Neuronal stem cell (in vitro differentiated cells): ENCODE results near the gene BOD1.

ENCODE experiments used
- DNase-seq: peaks from one replicate; pipeline ENCODE4 v3.0.0-alpha.2; 2013; ENCODE audit warnings: low spot score
- H2AFZ ChIP-seq: one replicate; pipeline ENCODE4 v1.6.1; 2013; ENCODE audit warnings: mild to moderate bottlenecking, low read length, inconsistent platforms
- H2AK5ac ChIP-seq: 2 replicates; pipeline ENCODE4 v1.6.1; 2013; ENCODE audit warnings: low read depth, mild to moderate bottlenecking, inconsistent platforms, low read length, moderate library complexity, mixed read lengths
- H2BK120ac ChIP-seq: 2 replicates; pipeline ENCODE4 v1.6.1; 2013; ENCODE audit warnings: low read depth, mild to moderate bottlenecking, inconsistent platforms, low read length, moderate library complexity, mixed read lengths
- H2BK12ac ChIP-seq: one replicate; pipeline ENCODE4 v1.6.1; 2013; ENCODE audit warnings: low read length, inconsistent platforms
- H2BK15ac ChIP-seq: 2 replicates; pipeline ENCODE4 v1.6.1; 2013; ENCODE audit warnings: mild to moderate bottlenecking, low read length, inconsistent platforms, mixed read lengths
- H2BK5ac ChIP-seq: one replicate; pipeline ENCODE4 v1.6.1; 2013; ENCODE audit warnings: inconsistent platforms, mild to moderate bottlenecking, low read length, moderate library complexity
- H3K14ac ChIP-seq: one replicate; pipeline ENCODE4 v1.6.1; 2013; ENCODE audit warnings: low read length, inconsistent platforms
- H3K18ac ChIP-seq: 2 replicates; pipeline ENCODE4 v1.6.1; 2013; ENCODE audit warnings: low read length, inconsistent platforms
- H3K23ac ChIP-seq: 2 replicates; pipeline ENCODE4 v1.6.1; 2013; ENCODE audit warnings: low read depth, mild to moderate bottlenecking, mixed read lengths, low read length, inconsistent platforms; ENCODE audit not compliant: poor library complexity
- H3K27ac ChIP-seq: replicated peaks from 3 replicates; pipeline ENCODE4 v1.5.1; 2013; ENCODE audit warnings: low read length, inconsistent platforms
- H3K27me3 ChIP-seq, 3 experiments: 2 replicates each; pipeline ENCODE4 v1.6.1; 2013; ENCODE audit warnings: low read length in 3 of 3, mild to moderate bottlenecking in 2 of 3, inconsistent platforms in 1 of 3, low read depth in 1 of 3, mixed read lengths in 1 of 3, moderate library complexity in 1 of 3; ENCODE audit not compliant: control insufficient read depth in 3 of 3, insufficient read depth in 3 of 3
- H3K36me3 ChIP-seq, 2 donors: replicated peaks in 1 of 2; 2 replicates each; pipeline ENCODE4 v1.6.1; 2013; ENCODE audit warnings: low read length in 2 of 2; ENCODE audit not compliant: control insufficient read depth in 2 of 2, insufficient read depth in 2 of 2
- H3K4ac ChIP-seq: 2 replicates; pipeline ENCODE4 v1.6.1; 2013; ENCODE audit warnings: inconsistent platforms, mild to moderate bottlenecking, low read length, moderate library complexity
- H3K4me1 ChIP-seq, 2 donors: 1 replicate in 1 of 2; 2 replicates in 1 of 2; pipeline ENCODE4 v1.6.1; 2013; ENCODE audit warnings: low read length in 2 of 2, low read depth in 1 of 2; ENCODE audit not compliant: control insufficient read depth in 2 of 2, insufficient read depth in 1 of 2
- H3K4me2 ChIP-seq: one replicate; pipeline ENCODE4 v1.6.1; 2013; ENCODE audit warnings: mild to moderate bottlenecking, low read length, inconsistent platforms; ENCODE audit not compliant: insufficient read depth, poor library complexity, severe bottlenecking
- H3K4me3 ChIP-seq, 2 donors: 2 replicates each; pipeline ENCODE4 v1.5.1; 2013; ENCODE audit warnings: low read length in 2 of 2, mild to moderate bottlenecking in 2 of 2, inconsistent platforms in 1 of 2, moderate library complexity in 1 of 2
- H3K79me1 ChIP-seq: one replicate; pipeline ENCODE4 v1.6.1; 2013; ENCODE audit warnings: low read depth, mild to moderate bottlenecking, inconsistent platforms, low read length, moderate library complexity
- H3K9ac ChIP-seq: one replicate; pipeline ENCODE4 v1.6.1; 2013; ENCODE audit warnings: mild to moderate bottlenecking, low read depth, low read length, inconsistent platforms; ENCODE audit not compliant: poor library complexity
- H3K9me3 ChIP-seq, 2 donors: replicated peaks in 1 of 2; 2 replicates each; pipeline versions ENCODE3 to v1.6.1; 2013; ENCODE audit warnings: low read length in 2 of 2, mild to moderate bottlenecking in 2 of 2, inconsistent platforms in 1 of 2, low read depth in 1 of 2, mixed read lengths in 1 of 2, moderate library complexity in 1 of 2; ENCODE audit not compliant: control insufficient read depth in 2 of 2, insufficient read depth in 1 of 2
- H4K8ac ChIP-seq: one replicate; pipeline ENCODE4 v1.6.1; 2013; ENCODE audit warnings: low read depth, mild to moderate bottlenecking, inconsistent platforms, low read length, moderate library complexity
- H4K91ac ChIP-seq: one replicate; pipeline ENCODE4 v1.6.1; 2013; ENCODE audit warnings: low read length, low read depth, mild to moderate bottlenecking, inconsistent platforms; ENCODE audit not compliant: poor library complexity
- WGBS, 2 donors: extraction: QIAGEN DNeasy Blood & Tissue Kit; methylation state at CpG; one replicate each; pipeline ENCODE4 v1.1.7; 2013; ENCODE audit warnings: missing lambda C conversion rate in 2 of 2, mixed read lengths in 1 of 2; ENCODE audit not compliant: insufficient read length in 2 of 2, insufficient replicate concordance in 1 of 2; ENCODE audit errors: extremely low coverage in 2 of 2; 5-methylcytosine and 5-hydroxymethylcytosine counted together

The BOD1 gene

DNA sequence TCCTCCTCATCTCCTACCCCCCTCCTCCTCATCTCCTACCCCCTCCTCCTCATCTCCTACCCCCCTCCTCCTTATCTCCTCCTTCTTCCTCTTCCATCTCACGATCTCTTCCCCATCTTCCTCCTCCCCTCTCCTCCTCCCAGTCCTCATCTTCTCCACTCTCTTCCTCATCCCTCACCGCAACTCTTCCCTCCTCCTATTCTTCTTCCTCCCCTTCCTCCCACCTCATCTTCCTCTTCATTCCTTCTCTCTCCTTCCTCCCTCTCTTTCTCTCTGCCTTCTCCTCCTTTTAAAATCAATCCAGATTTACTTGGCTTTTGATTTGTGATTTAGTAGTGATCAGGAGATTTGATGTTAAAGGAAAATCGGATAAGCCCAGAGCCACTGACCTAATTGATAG lies 15.0 kb upstream of the BOD1 start:
- Histone ChIP-seq H3K18ac (no peak overlapping the region), H2AK5ac (no peak overlapping the region), H2BK12ac (no peak overlapping the region), H3K27ac (no peak overlapping the region), H2AFZ (no peak overlapping the region), H3K4me1 (peaks cover 10 to 14% of the 10 kb centered on the region in 2 donors), H3K4me2 (no peak overlapping the region), H2BK15ac (no peak overlapping the region), H3K79me1 (no peaks in the 10 kb centered on the region), H3K9me3 (no peaks in the 10 kb centered on the region), H3K23ac (no peak overlapping the region), H3K4ac (no peak overlapping the region), H2BK120ac (no peak overlapping the region), H3K14ac (no peak overlapping the region), H3K9ac (no peak overlapping the region), H3K27me3 (no peaks in the 10 kb centered on the region), H3K4me3 (no peak overlapping the region), H2BK5ac (no peak overlapping the region), H4K8ac (no peak overlapping the region), H4K91ac (no peak overlapping the region), H3K36me3 (no peaks in the 10 kb centered on the region)
- DNase-seq: no peak
- 100% methylated on average over 1 to 2 of the region's 3 CpGs for WGBS, 2 donors

DNA sequence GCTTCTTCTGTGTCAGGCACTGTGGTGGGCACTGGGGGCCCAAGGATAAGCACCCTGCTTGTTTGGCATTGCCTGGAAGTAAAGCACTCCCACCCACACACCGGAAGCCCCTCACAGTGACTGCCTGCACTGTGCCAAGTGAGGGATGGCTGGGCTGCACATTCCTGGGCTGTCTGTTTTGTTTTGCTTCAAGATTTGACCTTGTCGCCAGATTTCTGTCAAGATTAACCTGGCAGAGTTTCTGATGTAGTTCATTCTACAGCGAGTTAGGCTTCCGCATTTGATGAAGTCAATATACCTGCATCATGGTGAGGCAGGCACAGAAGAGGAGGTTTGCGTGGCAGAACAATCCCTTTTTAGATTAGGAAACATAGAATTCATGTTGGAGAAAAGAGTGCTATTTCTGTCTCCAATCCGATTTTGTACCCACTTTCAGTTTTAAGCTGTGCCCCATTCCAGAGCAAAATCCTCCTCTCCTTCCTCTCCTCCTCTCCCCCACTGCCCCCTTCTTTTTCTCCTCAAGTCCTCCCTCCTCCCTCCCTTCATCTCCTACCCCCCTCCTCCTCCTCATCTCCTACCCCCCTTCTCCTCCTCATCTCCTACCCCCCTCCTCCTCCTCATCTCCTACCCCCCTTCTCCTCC lies 14.4 kb upstream of the BOD1 start:
- Histone ChIP-seq H4K91ac (no peak overlapping the region), H2BK5ac (no peak overlapping the region), H3K14ac (no peak overlapping the region), H3K23ac (no peak overlapping the region), H3K9me3 (no peaks in the 10 kb centered on the region), H4K8ac (no peak overlapping the region), H3K4ac (no peak overlapping the region), H3K4me3 (no peak overlapping the region), H2AFZ (no peak overlapping the region), H2AK5ac (no peak overlapping the region), H3K27me3 (no peaks in the 10 kb centered on the region), H3K79me1 (no peaks in the 10 kb centered on the region), H3K27ac (no peak overlapping the region), H3K18ac (no peak overlapping the region), H2BK120ac (no peak overlapping the region), H3K4me1 (peaks cover 12 to 15% of the 10 kb centered on the region in 2 donors), H3K36me3 (no peaks in the 10 kb centered on the region), H3K4me2 (no peak overlapping the region), H3K9ac (no peak overlapping the region), H2BK12ac (no peak overlapping the region), H2BK15ac (no peak overlapping the region)
- WGBS, 2 donors: no CpG with 5 or more reads among the region's 6 CpGs
- no peak for DNase-seq

DNA sequence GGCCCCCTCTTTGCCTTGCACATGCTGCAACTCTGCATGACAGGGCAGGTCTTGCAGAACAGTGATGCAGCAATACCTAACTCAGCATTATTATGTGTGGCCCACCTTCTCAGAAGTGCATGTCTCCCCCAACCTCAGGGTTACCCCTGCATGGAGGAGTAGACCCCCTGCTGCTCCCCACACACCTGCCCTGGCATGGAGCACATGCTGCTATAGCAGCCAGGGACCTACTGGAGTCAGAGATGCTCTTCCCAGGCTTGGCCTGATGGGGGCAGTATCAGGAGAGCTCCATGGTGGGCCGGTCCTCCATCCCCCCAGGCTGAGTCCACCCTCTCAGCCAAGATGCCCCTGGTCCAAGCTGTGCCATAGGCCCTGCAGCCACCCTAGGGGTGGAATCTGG lies 13.2 kb upstream of the BOD1 start:
- DNase-seq: no peak
- H3K4me2 ChIP-seq: no peak overlapping the region
- H3K23ac ChIP-seq: no peak overlapping the region
- H3K14ac ChIP-seq: no peak overlapping the region
- no peak overlapping the region for H4K91ac ChIP-seq
- H3K9me3 ChIP-seq: no peaks in the 10 kb centered on the region
- H3K79me1 ChIP-seq: no peaks in the 10 kb centered on the region
- no peak overlapping the region for H3K4ac ChIP-seq
- no peak overlapping the region for H3K4me3 ChIP-seq
- no peak overlapping the region for H2BK120ac ChIP-seq
- no peak overlapping the region for H2BK5ac ChIP-seq
- peak overlapping the region; percentile 64 for H2BK12ac ChIP-seq
- peaks cover 12 to 16% of the 10 kb centered on the region in 2 donors for H3K4me1 ChIP-seq
- H3K27ac ChIP-seq: no peak overlapping the region
- no peaks in the 10 kb centered on the region for H3K27me3 ChIP-seq
- H3K9ac ChIP-seq: no peak overlapping the region
- peak overlapping the region; percentile 67 for H3K18ac ChIP-seq
- no peaks in the 10 kb centered on the region for H3K36me3 ChIP-seq
- H2AK5ac ChIP-seq: peak overlapping the region; percentile 6
- H2BK15ac ChIP-seq: peak overlapping the region; percentile 64
- no peak overlapping the region for H4K8ac ChIP-seq
- no CpG with 5 or more reads among the region's 1 CpG for WGBS, 2 donors
- no peak overlapping the region for H2AFZ ChIP-seq

DNA sequence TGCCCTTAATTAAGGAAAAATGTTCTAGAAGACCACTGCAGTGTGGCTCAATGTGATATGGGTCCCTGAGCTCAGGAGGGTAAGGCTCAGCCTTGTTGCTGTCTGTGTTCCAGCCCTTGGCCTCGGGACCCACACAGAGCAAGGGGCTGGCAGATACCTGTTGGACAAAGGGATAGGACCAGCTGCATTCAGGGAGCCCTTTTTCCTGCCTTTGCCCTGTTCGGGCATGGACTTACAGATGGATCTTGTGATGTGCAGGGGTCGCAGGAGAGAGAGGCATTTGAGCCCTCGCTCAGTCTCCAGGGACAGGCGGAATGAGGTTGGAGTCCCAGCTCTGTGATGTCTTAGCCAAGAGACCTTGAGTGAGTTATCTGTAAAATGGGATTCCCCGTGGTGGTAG lies 12.1 kb upstream of the BOD1 start:
- H3K4me2 ChIP-seq: no peak overlapping the region
- no peak overlapping the region for H2AK5ac ChIP-seq
- H2BK15ac ChIP-seq: no peak overlapping the region
- H2BK120ac ChIP-seq: no peak overlapping the region
- no peak overlapping the region for H3K9ac ChIP-seq
- no peak overlapping the region for H3K23ac ChIP-seq
- H2AFZ ChIP-seq: no peak overlapping the region
- no peak for DNase-seq
- no peaks in the 10 kb centered on the region for H3K27me3 ChIP-seq
- no peak overlapping the region for H2BK12ac ChIP-seq
- no peak overlapping the region for H3K4me3 ChIP-seq
- no peak overlapping the region for H2BK5ac ChIP-seq
- no CpG with 5 or more reads among the region's 6 CpGs for WGBS, 2 donors
- H4K91ac ChIP-seq: no peak overlapping the region
- H3K18ac ChIP-seq: peak overlapping the region; percentile 27
- H4K8ac ChIP-seq: no peak overlapping the region
- H3K4ac ChIP-seq: no peak overlapping the region
- peaks cover 12 to 16% of the 10 kb centered on the region in 2 donors for H3K4me1 ChIP-seq
- H3K14ac ChIP-seq: no peak overlapping the region
- no peaks in the 10 kb centered on the region for H3K36me3 ChIP-seq
- no peaks in the 10 kb centered on the region for H3K79me1 ChIP-seq
- H3K27ac ChIP-seq: no peak overlapping the region
- no peaks in the 10 kb centered on the region for H3K9me3 ChIP-seq
